Endothelial cell (in vitro differentiated cells): ENCODE measurements around the gene WBP1. TPM values are rescaled to one million over a fixed set of nuclear protein-coding genes. Genes with fewer than 3 reads are reported as not detected.

Source experiments
- DNase-seq: peaks from one replicate; pipeline ENCODE4 v3.0.0; 2021; ENCODE audit warnings: low spot score
- H3K27ac Mint-ChIP-seq: one replicate; pipeline ENCODE4 v1.8.0; 2021; ENCODE audit warnings: mixed read lengths, inconsistent platforms; ENCODE audit not compliant: unreplicated experiment
- H3K27me3 Mint-ChIP-seq: one replicate; pipeline ENCODE4 v1.8.0; 2021; ENCODE audit warnings: mild to moderate bottlenecking, moderate library complexity, mixed read lengths, inconsistent platforms; ENCODE audit not compliant: unreplicated experiment
- H3K36me3 Mint-ChIP-seq: one replicate; pipeline ENCODE4 v1.8.0; 2021; ENCODE audit warnings: mild to moderate bottlenecking, low read depth, mixed read lengths, inconsistent platforms; ENCODE audit not compliant: unreplicated experiment
- H3K4me1 Mint-ChIP-seq: one replicate; pipeline ENCODE4 v1.8.0; 2021; ENCODE audit warnings: mild to moderate bottlenecking, mixed read lengths, inconsistent platforms; ENCODE audit not compliant: unreplicated experiment
- H3K4me3 Mint-ChIP-seq: one replicate; pipeline ENCODE4 v1.8.0; 2021; ENCODE audit warnings: mild to moderate bottlenecking, mixed read lengths, inconsistent platforms; ENCODE audit not compliant: unreplicated experiment
- H3K9me3 Mint-ChIP-seq: one replicate; pipeline ENCODE4 v1.8.0; 2021; ENCODE audit warnings: mixed read lengths, inconsistent platforms; ENCODE audit not compliant: unreplicated experiment
- CTCF ChIP-seq: fragments of 200-600 bp; sonication (generic); IDR thresholded peaks from one replicate; pipeline ENCODE4 v1.5.0; 2021; ENCODE audit warnings: antibody characterized with exemption; ENCODE audit not compliant: unreplicated experiment
- total RNA-seq: library from RNA; stranded (reverse); fragmentation: NEBNext Ultra II Directional; extraction: Animal tissue kit (Norgen Biotek cat#: 25700); gene quantifications from one replicate; pipeline ENCODE4 v1.2.1, GENCODE V29; 2021; ENCODE audit not compliant: unreplicated experiment

The WBP1 gene
- total RNA-seq, 1 donor from 2014 or later: 76.8 TPM

- H3K9me3 Mint-ChIP-seq: no peaks in the 10 kb centered on the region
- no peak for DNase-seq
- no peak for TF ChIP-seq CTCF
Observed at GRCh38 chr2:74415762-74416395, 42.4 kb upstream of the WBP1 start.

GRCh38 chr2:74416778-74417177 is 41.5 kb upstream of the WBP1 start:
- TF ChIP-seq CTCF: no peak
- Mint-ChIP-seq H3K4me3 (no peak overlapping the region), H3K36me3 (peaks cover 3% of the 10 kb centered on the region), H3K27me3 (peaks cover 3% of the 10 kb centered on the region), H3K27ac (no peak overlapping the region), H3K4me1 (peaks cover 21% of the 10 kb centered on the region), H3K9me3 (no peaks in the 10 kb centered on the region)
- DNase-seq: no peak

More at GRCh38 chr2:74415762-74416395, 42.4 kb upstream of the WBP1 start:
- H3K27me3 Mint-ChIP-seq: peaks cover 3% of the 10 kb centered on the region
- H3K4me1 Mint-ChIP-seq: peaks cover 17% of the 10 kb centered on the region
- H3K36me3 Mint-ChIP-seq: peaks cover 3% of the 10 kb centered on the region
- no peak overlapping the region for H3K4me3 Mint-ChIP-seq
- H3K27ac Mint-ChIP-seq: peak overlapping the region; percentile 27

- Mint-ChIP-seq H3K36me3 (peaks cover 3% of the 10 kb centered on the region), H3K9me3 (no peaks in the 10 kb centered on the region), H3K4me3 (no peak overlapping the region), H3K4me1 (peaks cover 25% of the 10 kb centered on the region), H3K27ac (no peak overlapping the region), H3K27me3 (peaks cover 5% of the 10 kb centered on the region)
- TF ChIP-seq CTCF: no peak
- DNase-seq: no peak
Observed at GRCh38 chr2:74417197-74417596, 41.0 kb upstream of the WBP1 start.

- Mint-ChIP-seq H3K36me3 (peaks cover 5% of the 10 kb centered on the region), H3K27me3 (peaks cover 9% of the 10 kb centered on the region), H3K27ac (no peak overlapping the region), H3K4me1 (peaks cover 24% of the 10 kb centered on the region), H3K9me3 (no peaks in the 10 kb centered on the region), H3K4me3 (no peak overlapping the region)
- DNase-seq: no peak
- no peak for TF ChIP-seq CTCF
Observed at GRCh38 chr2:74417763-74418162, 40.5 kb upstream of the WBP1 start.

GRCh38 chr2:74418312-74418711 is 39.9 kb upstream of the WBP1 start:
- no peak overlapping the region for H3K27ac Mint-ChIP-seq
- peaks cover 8% of the 10 kb centered on the region for H3K36me3 Mint-ChIP-seq
- no peak overlapping the region for H3K4me3 Mint-ChIP-seq
- no peak for DNase-seq
- H3K27me3 Mint-ChIP-seq: peaks cover 9% of the 10 kb centered on the region
- no peak for TF ChIP-seq CTCF
- H3K9me3 Mint-ChIP-seq: no peaks in the 10 kb centered on the region
- H3K4me1 Mint-ChIP-seq: peaks cover 24% of the 10 kb centered on the region
